Measurements from ENCODE around the gene PLA2G6. TPM values are rescaled to one million over a fixed set of nuclear protein-coding genes. Genes with fewer than 3 reads are reported as not detected.

PLA2G6 gene
- total and polyA plus RNA-seq, 2 of the 13 experiments (the other 11 are each of a cell fraction or from before 2014, with no cell fraction given): 4.8 to 11.5 TPM

DNA sequence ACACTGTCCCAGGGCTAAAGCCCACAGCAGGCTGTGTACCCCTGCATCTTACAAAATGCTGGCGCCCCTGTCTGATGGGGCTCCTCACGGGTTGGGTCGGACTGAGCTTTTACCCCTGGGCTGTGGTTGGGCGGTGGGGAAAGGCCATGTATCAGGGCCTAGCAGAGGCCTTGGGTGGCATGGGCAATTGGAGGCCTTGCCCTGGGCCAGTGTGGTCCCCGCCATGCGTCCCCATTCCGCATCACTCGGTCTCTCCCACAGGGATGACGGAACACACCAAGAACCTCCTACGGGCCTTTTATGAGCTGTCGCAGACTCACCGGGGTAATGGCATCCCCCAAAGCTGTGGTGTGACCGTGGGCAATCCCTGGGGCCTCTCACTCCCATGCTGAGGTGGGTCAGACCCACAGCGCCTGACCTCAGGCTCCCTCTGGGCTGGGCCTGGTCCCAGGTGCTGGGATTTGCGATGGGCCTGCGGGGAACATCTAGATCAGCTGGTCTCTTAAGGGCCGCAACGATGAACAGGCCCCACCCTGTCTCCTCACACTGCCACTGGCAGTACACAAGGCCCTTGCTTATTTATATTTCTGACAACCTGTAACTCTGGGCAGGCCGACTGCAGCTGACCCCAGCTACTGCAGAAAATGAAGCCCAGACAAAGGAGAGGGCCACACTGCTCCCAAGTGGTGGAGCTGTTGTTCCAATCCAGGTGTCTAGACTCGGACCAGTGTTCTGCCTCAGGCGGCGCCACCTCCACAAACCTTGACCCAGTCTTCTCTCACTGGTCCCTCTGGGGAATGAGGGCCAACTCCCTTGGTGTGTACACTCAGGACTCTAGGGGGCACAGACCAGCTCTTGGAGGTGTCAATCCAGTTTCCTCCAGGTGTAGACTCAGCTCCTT, 110.0 kb downstream of the PLA2G6 start:
- BruUV-seq (replicated peaks): no TSS peak
- Histone ChIP-seq H3K4me3 (replicated peaks in 1 of 3; ENCODE audit: insufficient read depth in 1 of 3, low read depth in 2 of 3, low read length in 3 of 3) (no peak overlapping the region), H3K9me3 (ENCODE audit: low read length) (no peaks in the 10 kb centered on the region), H3K27ac (ENCODE audit: extremely low read length, insufficient read depth, low read length) (no peak overlapping the region), H3K36me3 (replicated peaks in 1 of 2; ENCODE audit: control insufficient read depth in 1 of 2, insufficient read depth in 2 of 2, low read length in 2 of 2) (peaks cover 15 to 27% of the 10 kb centered on the region in 2 experiments), H2AFZ (ENCODE audit: low read length) (no peak overlapping the region), H3K27me3 (ENCODE audit: control insufficient read depth in 1 of 2, insufficient read depth in 2 of 2, low read length in 2 of 2) (no peaks in the 10 kb centered on the region), H4K20me1 (ENCODE audit: insufficient read depth, low read length) (no peaks in the 10 kb centered on the region), H3K4me1 (ENCODE audit: insufficient read depth, low read length) (0 out of 2 replicates have a peak, but pooled peaks cover 5% of the 10 kb centered on the region), H3K4me2 (ENCODE audit: low read depth, low read length) (no peak overlapping the region), H3K79me2 (ENCODE audit: insufficient read depth, low read length) (no peaks in the 10 kb centered on the region), H3K9ac (ENCODE audit: insufficient read depth, low read depth, low read length) (no peak overlapping the region)
- 95% methylated on average over 7 of the region's 22 CpGs for WGBS (ENCODE audit: low lambda C conversion rate)
- no peak for DNase-seq (ENCODE audit: low spot score)
- ChIA-PET POLR2A (no interaction called here), CTCF (ENCODE audit: low intra/inter-chr PET ratio, low total read pairs) (no interaction called here)
- no peak for FAIRE-seq
- intact Hi-C loops (cut with micrococcal nuclease; ENCODE audit: unreplicated experiment): no loop called here
- in situ Hi-C loops (cut with HindIII; ENCODE audit: extremely low pct_ligation_motif_present, low pct_unique_long_range_greater_than_20kb): no loop called here
- no peak for ATAC-seq
- TF ChIP-seq GATAD2A (CRISPR knock-in tag; IDR thresholded peaks at IDR 0.05): no peak
- no peak for TF ChIP-seq ETV6 (CRISPR knock-in tag; conservative IDR thresholded peaks at IDR 0.05)
- TF ChIP-seq, protein P1, sequence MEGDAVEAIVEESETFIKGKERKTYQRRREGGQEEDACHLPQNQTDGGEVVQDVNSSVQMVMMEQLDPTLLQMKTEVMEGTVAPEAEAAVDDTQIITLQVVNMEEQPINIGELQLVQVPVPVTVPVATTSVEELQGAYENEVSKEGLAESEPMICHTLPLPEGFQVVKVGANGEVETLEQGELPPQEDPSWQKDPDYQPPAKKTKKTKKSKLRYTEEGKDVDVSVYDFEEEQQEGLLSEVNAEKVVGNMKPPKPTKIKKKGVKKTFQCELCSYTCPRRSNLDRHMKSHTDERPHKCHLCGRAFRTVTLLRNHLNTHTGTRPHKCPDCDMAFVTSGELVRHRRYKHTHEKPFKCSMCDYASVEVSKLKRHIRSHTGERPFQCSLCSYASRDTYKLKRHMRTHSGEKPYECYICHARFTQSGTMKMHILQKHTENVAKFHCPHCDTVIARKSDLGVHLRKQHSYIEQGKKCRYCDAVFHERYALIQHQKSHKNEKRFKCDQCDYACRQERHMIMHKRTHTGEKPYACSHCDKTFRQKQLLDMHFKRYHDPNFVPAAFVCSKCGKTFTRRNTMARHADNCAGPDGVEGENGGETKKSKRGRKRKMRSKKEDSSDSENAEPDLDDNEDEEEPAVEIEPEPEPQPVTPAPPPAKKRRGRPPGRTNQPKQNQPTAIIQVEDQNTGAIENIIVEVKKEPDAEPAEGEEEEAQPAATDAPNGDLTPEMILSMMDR (CRISPR knock-in tag; IDR thresholded peaks at IDR 0.05): 0 out of 2 replicates have a peak, but pooled peaks have one; percentile 8

DNA sequence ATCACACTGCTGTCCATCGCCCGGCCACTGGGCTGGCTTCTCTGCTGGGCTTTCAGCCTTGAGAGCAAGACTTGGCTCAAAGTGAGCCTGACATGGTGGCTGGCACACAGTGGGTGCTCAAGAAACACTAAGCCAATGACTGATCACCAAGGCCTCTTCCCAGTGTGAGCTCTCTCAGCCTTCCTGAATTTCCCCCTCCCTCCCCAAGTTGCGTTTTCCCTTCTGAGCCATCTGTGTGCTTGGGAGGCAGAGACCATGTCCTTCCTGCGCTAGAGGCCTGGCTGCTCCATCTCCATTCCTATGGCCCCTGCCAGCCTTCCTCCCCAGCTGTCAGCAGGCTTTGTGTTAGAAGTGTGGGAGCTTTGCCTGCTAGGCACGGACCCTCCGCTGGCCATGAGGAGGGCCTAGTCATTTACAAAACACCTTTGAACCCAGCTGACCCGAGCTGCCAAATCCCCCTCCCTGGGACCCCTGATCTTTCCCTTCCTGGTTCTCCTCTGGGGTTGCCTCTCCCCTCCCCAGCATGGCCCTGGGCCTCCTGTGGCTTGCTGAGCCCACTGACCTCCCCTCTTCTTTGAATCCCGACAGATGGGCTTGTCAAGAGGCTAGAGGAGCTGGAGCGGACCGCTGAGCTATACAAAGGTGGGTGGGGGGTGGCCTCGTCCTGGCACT, 111.2 kb downstream of the PLA2G6 start:
- WGBS (ENCODE audit: low lambda C conversion rate): 95% methylated on average over 11 of the region's 11 CpGs
- ChIA-PET POLR2A (no interaction called here), CTCF (ENCODE audit: low intra/inter-chr PET ratio, low total read pairs) (no interaction called here)
- no peaks in the 10 kb centered on the region for H4K20me1 ChIP-seq (ENCODE audit: insufficient read depth, low read length)
- no peaks in the 10 kb centered on the region for H3K9me3 ChIP-seq (ENCODE audit: low read length)
- in situ Hi-C loops (cut with HindIII; ENCODE audit: extremely low pct_ligation_motif_present, low pct_unique_long_range_greater_than_20kb) (no loop called here), intact Hi-C loops (cut with micrococcal nuclease; ENCODE audit: unreplicated experiment) (no loop called here)
- no peaks in the 10 kb centered on the region for H3K27me3 ChIP-seq (ENCODE audit: control insufficient read depth in 1 of 2, insufficient read depth in 2 of 2, low read length in 2 of 2)
- no peak overlapping the region for H3K4me2 ChIP-seq (ENCODE audit: low read depth, low read length)
- H3K27ac ChIP-seq (ENCODE audit: extremely low read length, insufficient read depth, low read length): no peak overlapping the region
- no peak overlapping the region for H3K9ac ChIP-seq (ENCODE audit: insufficient read depth, low read depth, low read length)
- 0 out of 2 replicates have a peak, but pooled peaks cover 5% of the 10 kb centered on the region for H3K4me1 ChIP-seq (ENCODE audit: insufficient read depth, low read length)
- DNase-seq (ENCODE audit: low spot score) (no peak), ATAC-seq (no peak), FAIRE-seq (no peak)
- no peak overlapping the region for H3K4me3 ChIP-seq (replicated peaks in 1 of 3; ENCODE audit: insufficient read depth in 1 of 3, low read depth in 2 of 3, low read length in 3 of 3)
- H3K36me3 ChIP-seq (replicated peaks in 1 of 2; ENCODE audit: control insufficient read depth in 1 of 2, insufficient read depth in 2 of 2, low read length in 2 of 2): peaks cover 20 to 34% of the 10 kb centered on the region in 2 experiments
- no peaks in the 10 kb centered on the region for H3K79me2 ChIP-seq (ENCODE audit: insufficient read depth, low read length)
- BruUV-seq (replicated peaks): no TSS peak
- TF ChIP-seq EED (CRISPR knock-in tag; IDR thresholded peaks at IDR 0.05) (no peak), TMF1 (CRISPR knock-in tag; IDR thresholded peaks at IDR 0.05; ENCODE audit: low read depth) (no peak), STAT5B (CRISPR knock-in tag; IDR thresholded peaks at IDR 0.05) (no peak), ZNF569 (CRISPR knock-in tag; IDR thresholded peaks at IDR 0.05; ENCODE audit: borderline replicate concordance) (no peak), KLF15 (CRISPR knock-in tag; IDR thresholded peaks at IDR 0.05; ENCODE audit: borderline replicate concordance) (no peak), ZNF501 (CRISPR knock-in tag; IDR thresholded peaks at IDR 0.05) (no peak), ZNF792 (CRISPR knock-in tag; IDR thresholded peaks at IDR 0.05) (no peak)
- H2AFZ ChIP-seq (ENCODE audit: low read length): no peak overlapping the region
